Ammon's horn (tissue), 1 donor: ENCODE measurements around the gene CBFB.

Source experiments
- DNase-seq: peaks from one replicate; pipeline ENCODE4 v3.0.0-alpha.2; 2016; ENCODE audit warnings: low spot score

Gene CBFB

DNA sequence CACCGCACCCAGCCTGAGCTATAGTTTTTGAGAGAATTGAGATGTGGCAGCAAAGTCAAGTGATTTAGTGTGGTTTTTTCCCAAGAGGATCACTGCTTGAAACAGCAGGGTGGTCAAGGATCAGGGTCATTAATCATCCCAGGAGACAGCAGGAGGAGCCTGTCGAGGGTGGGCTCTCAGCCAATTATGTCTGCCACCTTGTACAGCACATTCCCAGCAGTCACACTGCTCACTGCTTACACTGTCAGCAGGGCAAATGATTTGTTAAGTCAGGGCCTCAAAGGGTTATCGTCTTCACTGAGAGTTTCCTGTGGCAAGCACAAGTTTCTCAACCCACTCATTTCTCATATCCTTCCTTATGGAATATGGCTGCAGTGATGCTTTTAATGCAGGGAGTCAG lies 108.7 kb downstream of the CBFB start:
- DNase-seq = no peak

DNA sequence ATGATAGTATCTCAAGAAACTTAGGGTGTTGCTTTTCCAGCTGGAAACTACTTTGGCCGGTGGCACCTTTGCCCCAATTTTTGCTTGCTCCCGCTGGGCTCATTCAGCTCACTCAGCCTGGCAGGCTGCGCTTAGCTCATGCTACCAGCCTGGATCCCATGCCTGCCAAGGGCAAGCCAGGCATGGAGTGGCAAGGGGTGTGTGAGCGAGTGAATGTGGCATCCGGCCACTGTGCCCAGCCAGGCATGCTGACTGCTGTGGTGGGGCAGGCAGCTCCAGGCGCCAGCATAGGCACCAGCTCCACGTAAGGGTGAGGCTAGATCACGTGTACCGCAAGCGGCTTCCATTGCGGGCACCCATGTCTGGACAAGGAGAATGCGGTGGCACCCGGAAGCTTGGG lies 112.4 kb downstream of the CBFB start:
- DNase-seq = no peak

- no peak for DNase-seq
Measured at GRCh38 chr16:67142342-67142741, 113.4 kb downstream of the CBFB start.

- DNase-seq = no peak
Measured at GRCh38 chr16:67144943-67145342, 116.0 kb downstream of the CBFB start.

DNA sequence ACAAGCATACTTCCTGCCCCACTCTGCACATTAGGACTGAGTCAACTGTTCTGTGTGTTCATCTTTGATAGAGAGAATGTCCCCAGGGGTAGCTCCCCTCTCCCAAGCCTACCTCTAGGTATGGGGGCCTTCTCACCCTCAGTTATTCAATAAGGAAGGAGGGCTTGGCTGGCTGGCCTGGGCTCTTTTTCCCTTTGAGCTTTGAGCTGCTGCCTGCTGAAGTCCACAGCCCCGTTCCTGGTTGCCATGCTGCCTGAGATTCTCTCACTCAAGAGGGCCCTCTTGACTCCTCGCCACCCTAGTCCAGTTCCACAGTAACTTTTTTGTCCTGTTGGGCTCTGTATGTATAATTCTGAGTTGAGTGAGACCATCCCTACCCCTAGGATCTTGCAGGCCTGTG lies 116.8 kb downstream of the CBFB start:
- no peak for DNase-seq

- DNase-seq = no peak
Measured at GRCh38 chr16:67146523-67147357, 117.8 kb downstream of the CBFB start.

- DNase-seq = no peak
Measured at GRCh38 chr16:67147437-67148140, 118.6 kb downstream of the CBFB start.

- DNase-seq = no peak
Measured at GRCh38 chr16:67148221-67148620, 119.3 kb downstream of the CBFB start.

- DNase-seq = no peak
Measured at GRCh38 chr16:67148656-67149275, 119.8 kb downstream of the CBFB start.

- DNase-seq = no peak
Measured at GRCh38 chr16:67149276-67150046, 120.5 kb downstream of the CBFB start.

DNA sequence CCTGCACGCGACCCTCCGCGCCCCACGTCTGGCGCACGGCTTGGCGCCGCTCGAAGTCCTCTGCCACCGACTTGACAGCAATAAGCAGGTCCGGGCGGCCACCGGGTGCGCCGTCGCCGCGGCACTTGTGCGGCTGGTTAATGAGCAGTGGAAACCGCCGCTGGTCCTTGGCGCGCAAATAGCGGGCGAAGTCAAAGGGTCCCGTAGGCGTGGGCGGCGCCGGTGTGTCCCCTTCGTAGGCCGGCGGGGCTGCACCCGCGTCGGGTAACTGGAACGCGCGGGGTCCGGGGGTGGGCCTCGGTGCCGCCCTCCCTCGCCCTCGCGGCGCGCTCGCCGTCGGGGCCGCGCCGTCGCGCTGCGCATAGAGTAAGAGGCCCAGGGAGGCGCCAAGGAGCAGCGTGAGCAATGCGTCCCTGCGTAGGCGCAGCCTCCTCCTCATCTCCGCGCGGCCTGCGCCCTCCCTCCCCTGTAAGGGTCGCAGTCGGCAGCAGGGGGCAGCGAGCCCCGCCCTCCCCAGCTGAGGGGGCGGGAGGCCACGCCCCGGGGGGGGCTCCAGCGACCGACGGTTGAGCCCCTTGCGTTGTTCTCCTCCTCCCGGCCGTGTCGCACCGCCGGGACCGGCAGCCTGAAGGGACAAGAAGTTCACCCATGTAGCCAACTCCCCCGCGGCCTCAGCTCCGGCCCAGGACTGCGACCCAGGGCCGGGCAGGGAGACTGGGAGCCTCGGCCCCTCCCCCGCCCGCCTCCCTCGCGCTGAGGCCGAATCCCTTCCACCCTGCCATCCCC lies 121.3 kb downstream of the CBFB start:
- DNase-seq = no peak
